Keratinocyte (primary cell): ENCODE data around the gene CCNK. TPM values are rescaled to one million over a fixed set of nuclear protein-coding genes. Genes with fewer than 3 reads are reported as not detected.

ENCODE experiments used
- DNase-seq: peaks from one replicate; pipeline ENCODE4 v3.0.0-alpha.2; 2011; ENCODE audit warnings: low read depth, missing footprints, low spot score
- FAIRE-seq: peaks from 2 replicates; lab custom pipeline; 2011; peaks lifted over from hg19 to GRCh38; lab: Jason Lieb, UNC
- H2AFZ ChIP-seq: 2 replicates; pipeline ENCODE4 v1.6.0; 2012; ENCODE audit warnings: low read length, control low read depth, inconsistent platforms; ENCODE audit not compliant: control insufficient read depth
- H3K27ac ChIP-seq: 2 replicates; pipeline ENCODE4 v1.5.1; 2011; ENCODE audit warnings: low read length; ENCODE audit not compliant: control insufficient read depth, insufficient read depth
- H3K27me3 ChIP-seq: 3 replicates; pipeline ENCODE4 v1.6.0; 2011; ENCODE audit warnings: low read length; ENCODE audit not compliant: control insufficient read depth, insufficient read depth; ENCODE audit errors: extremely low read depth
- H3K36me3 ChIP-seq, 2 experiments: 2 replicates in 1 of 2; 3 replicates in 1 of 2; pipeline ENCODE4 v1.5.1; 2011; ENCODE audit warnings: low read length in 2 of 2, mild to moderate bottlenecking in 1 of 2; ENCODE audit not compliant: control insufficient read depth in 2 of 2, insufficient read depth in 2 of 2; ENCODE audit errors: extremely low read depth in 1 of 2
- H3K4me1 ChIP-seq: 3 replicates; pipeline ENCODE4 v1.5.1; 2011; ENCODE audit warnings: low read length; ENCODE audit not compliant: control insufficient read depth, insufficient read depth; ENCODE audit errors: extremely low read depth
- H3K4me2 ChIP-seq: 3 replicates; pipeline ENCODE4 v1.6.0; 2011; ENCODE audit warnings: low read depth, low read length; ENCODE audit not compliant: control insufficient read depth, insufficient read depth; ENCODE audit errors: extremely low read depth
- H3K4me3 ChIP-seq, 3 experiments: fragments of 200-600 bp in 1 of 3; sonication (generic) in 1 of 3; 2 replicates in 2 of 3; 3 replicates in 1 of 3; pipeline ENCODE4 v1.5.1; 2011 to 2016; ENCODE audit warnings: low read length in 3 of 3, mild to moderate bottlenecking in 3 of 3, control low read depth in 2 of 3, inconsistent platforms in 1 of 3, low read depth in 1 of 3, mixed read lengths in 1 of 3, mixed run types in 1 of 3, moderate library complexity in 1 of 3; ENCODE audit not compliant: control insufficient read depth in 2 of 3, insufficient read depth in 2 of 3; ENCODE audit errors: extremely low read depth in 1 of 3
- H3K79me2 ChIP-seq: 2 replicates; pipeline ENCODE4 v1.6.0; 2012; ENCODE audit warnings: low read length; ENCODE audit not compliant: control insufficient read depth, insufficient read depth
- H3K9ac ChIP-seq: 3 replicates; pipeline ENCODE4 v1.6.0; 2011; ENCODE audit warnings: low read length; ENCODE audit not compliant: control insufficient read depth, insufficient read depth; ENCODE audit errors: extremely low read depth
- H3K9me1 ChIP-seq: 3 replicates; pipeline ENCODE4 v1.6.0; 2011; ENCODE audit warnings: low read length; ENCODE audit not compliant: control insufficient read depth, insufficient read depth; ENCODE audit errors: extremely low read depth
- H3K9me3 ChIP-seq: 2 replicates; pipeline ENCODE4 v1.5.1; 2012; ENCODE audit warnings: low read depth, low read length; ENCODE audit not compliant: control insufficient read depth
- H4K20me1 ChIP-seq: 3 replicates; pipeline ENCODE4 v1.6.0; 2011; ENCODE audit warnings: low read length; ENCODE audit not compliant: control insufficient read depth, insufficient read depth; ENCODE audit errors: extremely low read depth
- CTCF ChIP-seq, 3 experiments: IDR thresholded peaks in 1 of 3; conservative IDR thresholded peaks in 1 of 3; optimal IDR thresholded peaks in 1 of 3; 2 replicates in 2 of 3; 3 replicates in 1 of 3; pipeline versions ENCODE3 to v1.5.1; 2011; ENCODE audit warnings: low read length in 3 of 3, mild to moderate bottlenecking in 3 of 3, moderate library complexity in 2 of 3, control low read depth in 1 of 3, inconsistent platforms in 1 of 3; ENCODE audit not compliant: insufficient read depth in 2 of 3; ENCODE audit errors: extremely low read depth in 1 of 3
- EZH2 ChIP-seq: IDR thresholded peaks from one replicate; pipeline ENCODE4 v1.6.1; 2012; ENCODE audit warnings: inconsistent platforms, mild to moderate bottlenecking, low read length, moderate library complexity
- dilution Hi-C: fragments of 300-500 bp; cut with MboI; formaldehyde crosslinking; loops from one replicate; pipeline ENCODE4 v1.7.0; 2020; ENCODE audit warnings: low sequenced_read_pairs; ENCODE audit not compliant: extremely low pct_ligation_motif_present
- polyA plus RNA-seq, 5 experiments: library from polyadenylated mRNA; depleted of rRNA in 3 of 5; stranded (reverse) in 3 of 5; stranded (forward) in 1 of 5; unstranded in 1 of 5; fragments of >200 nt; gene quantifications; 1 replicate in 1 of 5; 2 replicates in 3 of 5; 3 replicates in 1 of 5; pipeline versions ENCODE4 v1.2.1 to v1.2.3, GENCODE V29; 2011 to 2012; ENCODE audit warnings: missing spikeins in 2 of 5, low read depth in 1 of 5, low replicate concordance in 1 of 5

Gene CCNK
- polyA plus RNA-seq, 1 donor (not counting 4 experiments of a cell fraction or from before 2014, with no cell fraction given) = 12.8 TPM

DNA sequence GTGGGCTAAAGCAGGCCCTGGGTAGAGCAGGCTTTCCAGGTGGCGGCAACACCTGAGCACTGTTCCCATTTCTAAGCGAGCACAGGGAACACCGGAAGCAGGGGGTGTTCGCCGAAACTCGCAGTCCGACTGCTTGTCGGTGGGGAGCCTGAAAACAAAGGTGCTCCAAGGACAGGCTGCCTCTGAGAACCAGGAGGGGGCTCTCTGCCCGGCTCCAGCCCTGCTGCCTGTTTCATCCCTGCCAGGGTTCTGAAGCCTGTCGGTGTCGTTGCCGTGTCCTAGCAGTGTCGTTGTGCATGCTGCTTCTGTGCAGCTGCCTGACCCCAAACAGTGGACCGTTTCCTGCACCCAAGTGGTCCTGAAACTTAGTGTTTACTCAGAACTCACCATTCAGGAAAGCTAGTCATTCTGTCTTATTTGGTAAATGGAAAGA lies 21.8 kb downstream of the CCNK start:
- Histone ChIP-seq H3K79me2 (peaks cover 4% of the 10 kb centered on the region), H3K4me2 (no peak overlapping the region), H3K36me3 (peaks cover 44 to 52% of the 10 kb centered on the region in 2 experiments), H2AFZ (no peak overlapping the region), H3K27me3 (no peaks in the 10 kb centered on the region), H3K4me3 (no peak overlapping the region), H3K4me1 (no peaks in the 10 kb centered on the region), H3K9me1 (no peaks in the 10 kb centered on the region), H4K20me1 (peaks cover under 1% of the 10 kb centered on the region), H3K9ac (no peak overlapping the region), H3K27ac (no peak overlapping the region), H3K9me3 (no peaks in the 10 kb centered on the region)
- TF ChIP-seq EZH2 = no peak
- TF ChIP-seq CTCF (optimal IDR thresholded peaks at IDR 0.05 in 1 of 3, IDR thresholded peaks at IDR 0.05 in 1 of 3, conservative IDR thresholded peaks at IDR 0.05 in 1 of 3; ENCODE audit: extremely low read depth in 1 of 3, insufficient read depth in 2 of 3, low read length in 3 of 3) = no peak
- dilution Hi-C loops = no loop called here
- DNase-seq (no peak), FAIRE-seq (no peak)

DNA sequence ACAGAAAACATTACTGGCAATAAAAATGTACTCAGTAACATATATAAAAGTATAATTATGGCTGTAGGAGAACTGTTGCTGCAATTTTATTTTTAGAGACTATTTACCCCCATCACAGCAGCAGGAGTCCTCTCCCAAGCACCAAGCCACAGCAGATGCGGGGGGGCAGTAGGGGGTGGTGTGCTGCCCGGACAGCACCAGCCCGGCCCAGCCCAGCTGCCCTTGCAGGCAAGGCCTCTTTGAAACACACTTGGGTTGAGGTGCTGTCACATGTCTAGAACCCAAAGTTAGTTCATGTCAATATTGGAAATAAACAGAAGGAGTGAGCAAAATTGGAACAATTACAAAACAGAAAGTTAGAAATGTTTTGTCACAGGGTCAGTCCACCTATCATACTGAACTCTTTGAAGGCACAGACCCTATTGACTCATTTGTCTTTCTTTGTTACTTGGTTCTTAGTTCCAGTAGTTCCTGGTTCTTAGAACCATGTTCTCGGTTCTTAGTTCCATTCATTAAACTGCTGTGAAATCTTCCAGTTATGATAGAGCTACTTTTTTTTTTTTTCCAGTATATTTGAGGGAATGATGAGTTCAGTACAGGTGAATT lies 22.7 kb downstream of the CCNK start:
- H3K36me3 ChIP-seq = peaks cover 50 to 53% of the 10 kb centered on the region in 2 experiments
- FAIRE-seq = no peak
- H2AFZ ChIP-seq = no peak overlapping the region

More for the DNA sequence above, 22.7 kb downstream of the CCNK start:
- no peaks in the 10 kb centered on the region for H3K9me1 ChIP-seq
- no peak for DNase-seq
- TF ChIP-seq CTCF (optimal IDR thresholded peaks at IDR 0.05 in 1 of 3, IDR thresholded peaks at IDR 0.05 in 1 of 3, conservative IDR thresholded peaks at IDR 0.05 in 1 of 3; ENCODE audit: extremely low read depth in 1 of 3, insufficient read depth in 2 of 3, low read length in 3 of 3) (no peak), EZH2 (no peak)
- no peak overlapping the region for H3K27ac ChIP-seq
- H4K20me1 ChIP-seq = no peaks in the 10 kb centered on the region
- dilution Hi-C loops = no loop called here
- no peak overlapping the region for H3K4me2 ChIP-seq
- no peaks in the 10 kb centered on the region for H3K27me3 ChIP-seq
- no peak overlapping the region for H3K9ac ChIP-seq
- no peak overlapping the region for H3K4me3 ChIP-seq
- no peaks in the 10 kb centered on the region for H3K79me2 ChIP-seq
- H3K9me3 ChIP-seq = no peaks in the 10 kb centered on the region
- no peaks in the 10 kb centered on the region for H3K4me1 ChIP-seq
